ENCODE data around the gene MATN4. TPM values are rescaled to one million over a fixed set of nuclear protein-coding genes. Genes with fewer than 3 reads are reported as not detected.
A peak's percentile ranks its signal among the peaks of the same experiment; 100 is the strongest.

Gene MATN4
- total and polyA plus RNA-seq, 12 donors: 0.06 to 0.37 (median 0.16) TPM; not detected in 8

GRCh38 chr20:45297786-45298497 is 10.2 kb downstream of the MATN4 start:
- Histone ChIP-seq H3K36me3 (replicated peaks in 1 of 2) (no peaks in the 10 kb centered on the region), H3K4me1 (replicated peaks in 1 of 2) (peaks cover 0 to 9% of the 10 kb centered on the region in 2 donors), H3K4me3 (no peak overlapping the region), H3K27ac (no peak overlapping the region), H3K9me3 (replicated peaks in 1 of 3) (no peaks in the 10 kb centered on the region), H3K27me3 (peaks cover 11% of the 10 kb centered on the region)
- WGBS, 4 donors: 89 to 93% (median 91%) methylated on average over 29 to 52 of the region's 52 CpGs
- no peak for DNase-seq
- intact Hi-C loops (cut with DNase I): no loop called here
- TF ChIP-seq POLR2A (IDR thresholded peaks at IDR 0.05) (no peak), CTCF (IDR thresholded peaks at IDR 0.05) (no peak)

- no peak for DNase-seq
- Histone ChIP-seq H3K9me3 (replicated peaks in 1 of 3) (no peaks in the 10 kb centered on the region), H3K27ac (no peak overlapping the region), H3K4me3 (no peak overlapping the region), H3K27me3 (peaks cover 11% of the 10 kb centered on the region), H3K36me3 (replicated peaks in 1 of 2) (no peaks in the 10 kb centered on the region), H3K4me1 (replicated peaks in 1 of 2) (peaks cover 0 to 9% of the 10 kb centered on the region in 2 donors)
- intact Hi-C loops (cut with DNase I): no loop called here
- TF ChIP-seq POLR2A (IDR thresholded peaks at IDR 0.05): no peak
- TF ChIP-seq CTCF (IDR thresholded peaks at IDR 0.05): no peak
- WGBS, 4 donors: 92 to 100% (median 94%) methylated on average over 1 of the region's 1 CpG
Observed at GRCh38 chr20:45294659-45295058, 13.4 kb downstream of the MATN4 start.

GRCh38 chr20:45294003-45294368 is 14.1 kb downstream of the MATN4 start:
- Histone ChIP-seq H3K4me3 (no peak overlapping the region), H3K9me3 (replicated peaks in 1 of 3) (no peaks in the 10 kb centered on the region), H3K4me1 (replicated peaks in 1 of 2) (peaks cover 0 to 9% of the 10 kb centered on the region in 2 donors), H3K36me3 (replicated peaks in 1 of 2) (no peaks in the 10 kb centered on the region), H3K27me3 (peaks cover 11% of the 10 kb centered on the region), H3K27ac (no peak overlapping the region)
- intact Hi-C loops (cut with DNase I): no loop called here
- TF ChIP-seq POLR2A (IDR thresholded peaks at IDR 0.05) (no peak), CTCF (IDR thresholded peaks at IDR 0.05) (peak in 1 of 6 experiments; percentile 9)
- 38 to 86% (median 51%) methylated on average over 4 to 5 of the region's 5 CpGs for WGBS, 4 donors
- no peak for DNase-seq

- Histone ChIP-seq H3K9me3 (replicated peaks in 1 of 3) (no peaks in the 10 kb centered on the region), H3K4me1 (replicated peaks in 1 of 2) (peaks cover 0 to 9% of the 10 kb centered on the region in 2 donors), H3K27me3 (peaks cover 11% of the 10 kb centered on the region), H3K36me3 (replicated peaks in 1 of 2) (no peaks in the 10 kb centered on the region), H3K27ac (peak overlapping the region in 1 of 5 donors; percentile 31), H3K4me3 (peak overlapping the region in 2 of 4 donors; percentile 30 to 60)
- 4 to 9% (median 7%) methylated on average over 49 to 79 of the region's 79 CpGs for WGBS, 4 donors
- intact Hi-C loops (cut with DNase I): no loop called here
- TF ChIP-seq POLR2A (IDR thresholded peaks at IDR 0.05): no peak
- TF ChIP-seq CTCF (IDR thresholded peaks at IDR 0.05): peak; percentile 66 to 90 (median 85)
- DNase-seq: peak; percentile 68 to 87 (median 80)
Observed at GRCh38 chr20:45293041-45294002, 14.8 kb downstream of the MATN4 start.

All from adrenal gland (tissue), 12 donors.